Lower leg skin (tissue), 3 donors: ENCODE data around the gene QPCTL.

Experiments used
- CTCF ChIP-seq, 3 donors: fragments of 450-650 bp; IDR thresholded peaks; one replicate each; pipeline ENCODE4 v1.5.1; 2016; ENCODE audit warnings: antibody characterized with exemption in 3 of 3, mild to moderate bottlenecking in 3 of 3, moderate library complexity in 2 of 3
- POLR2A ChIP-seq, 2 donors: fragments of 450-650 bp; IDR thresholded peaks; one replicate each; pipeline ENCODE4 v1.6.1; 2016 to 2017; ENCODE audit warnings: antibody characterized with exemption in 2 of 2, mild to moderate bottlenecking in 1 of 2, moderate library complexity in 1 of 2

DNA sequence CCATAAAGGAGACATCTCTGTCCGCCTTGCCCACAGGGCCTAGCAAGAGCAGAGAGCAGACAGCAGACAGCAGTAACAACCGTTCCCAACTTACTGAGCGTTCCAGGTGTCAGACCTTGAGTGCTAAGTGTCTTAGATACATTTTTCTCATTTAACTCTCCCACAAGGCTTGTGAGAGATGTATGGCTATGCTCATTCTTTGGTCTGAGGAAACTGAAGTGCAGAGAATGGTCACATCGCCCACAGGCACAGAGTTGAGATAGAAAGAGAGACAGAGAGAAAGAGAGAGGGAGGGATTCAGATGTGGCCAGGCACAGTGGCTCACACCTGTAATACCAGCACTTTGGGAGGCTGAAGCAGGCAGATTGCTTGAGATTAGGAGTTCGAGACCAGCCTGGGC, 55.0 kb downstream of the QPCTL start:
- TF ChIP-seq CTCF (IDR thresholded peaks at IDR 0.05) = no peak
- TF ChIP-seq POLR2A (IDR thresholded peaks at IDR 0.05) = no peak
